D721Med (cell line): Measurements from ENCODE around the gene ARG1.
"Not testable (repeated sequence)": the region's sequence is repeated elsewhere in the genome, so short reads cannot be mapped to it uniquely, and the experiment has no call there.

Experiments used
- DNase-seq: peaks from one replicate; pipeline ENCODE4 v3.0.0; 2011; ENCODE audit warnings: low spot score; ENCODE audit not compliant: insufficient read length
- FAIRE-seq: peaks from 2 replicates; lab custom pipeline; 2011; peaks lifted over from hg19 to GRCh38; lab: Jason Lieb, UNC
- TF ChIP-seq, protein P1 (sequence below): IDR thresholded peaks from 2 replicates; pipeline ENCODE4 v1.5.1; 2012; ENCODE audit warnings: mild to moderate bottlenecking, control low read depth; ENCODE audit not compliant: insufficient read depth; ENCODE audit errors: missing control alignments

The ARG1 gene

DNA sequence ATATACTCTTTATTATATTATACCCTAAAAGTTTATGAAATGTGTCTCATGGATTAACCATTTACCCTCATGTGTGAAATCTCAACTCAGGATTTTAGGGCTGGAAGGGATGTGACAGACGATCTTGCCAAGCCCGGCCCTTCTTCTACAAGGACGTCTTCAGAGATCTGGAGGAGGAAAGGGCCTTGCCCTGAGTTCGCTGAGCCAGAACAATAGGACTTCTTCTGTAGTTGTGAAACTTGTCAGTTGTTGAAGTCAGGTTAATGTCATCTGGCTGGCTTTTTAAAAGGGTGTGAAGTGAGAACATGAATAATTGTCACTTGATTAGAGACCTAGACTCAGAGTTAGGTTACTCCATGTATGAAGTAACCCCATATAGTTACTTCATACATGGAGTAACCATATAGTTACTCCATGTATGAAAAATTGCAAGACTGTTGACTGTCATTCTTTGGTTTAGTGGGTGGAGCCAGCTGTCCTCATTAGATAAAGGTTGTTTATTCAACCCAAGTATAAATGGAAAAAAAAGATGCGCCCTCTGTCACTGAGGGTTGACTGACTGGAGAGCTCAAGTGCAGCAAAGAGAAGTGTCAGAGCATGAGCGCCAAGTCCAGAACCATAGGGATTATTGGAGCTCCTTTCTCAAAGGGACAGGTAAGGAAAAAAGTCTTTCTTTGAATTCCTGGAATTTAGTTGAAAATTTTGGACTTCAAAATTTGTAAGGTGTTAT lies at the start of gene ARG1:
Gene ARG1 (plus strand): TSS at position 541 of the 730 bp plus-strand sequence. CDS start 57 bp downstream, at position 598.
- DNase-seq: no peak
- FAIRE-seq: no peak
- TF ChIP-seq, protein P1, sequence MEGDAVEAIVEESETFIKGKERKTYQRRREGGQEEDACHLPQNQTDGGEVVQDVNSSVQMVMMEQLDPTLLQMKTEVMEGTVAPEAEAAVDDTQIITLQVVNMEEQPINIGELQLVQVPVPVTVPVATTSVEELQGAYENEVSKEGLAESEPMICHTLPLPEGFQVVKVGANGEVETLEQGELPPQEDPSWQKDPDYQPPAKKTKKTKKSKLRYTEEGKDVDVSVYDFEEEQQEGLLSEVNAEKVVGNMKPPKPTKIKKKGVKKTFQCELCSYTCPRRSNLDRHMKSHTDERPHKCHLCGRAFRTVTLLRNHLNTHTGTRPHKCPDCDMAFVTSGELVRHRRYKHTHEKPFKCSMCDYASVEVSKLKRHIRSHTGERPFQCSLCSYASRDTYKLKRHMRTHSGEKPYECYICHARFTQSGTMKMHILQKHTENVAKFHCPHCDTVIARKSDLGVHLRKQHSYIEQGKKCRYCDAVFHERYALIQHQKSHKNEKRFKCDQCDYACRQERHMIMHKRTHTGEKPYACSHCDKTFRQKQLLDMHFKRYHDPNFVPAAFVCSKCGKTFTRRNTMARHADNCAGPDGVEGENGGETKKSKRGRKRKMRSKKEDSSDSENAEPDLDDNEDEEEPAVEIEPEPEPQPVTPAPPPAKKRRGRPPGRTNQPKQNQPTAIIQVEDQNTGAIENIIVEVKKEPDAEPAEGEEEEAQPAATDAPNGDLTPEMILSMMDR: no peak

DNA sequence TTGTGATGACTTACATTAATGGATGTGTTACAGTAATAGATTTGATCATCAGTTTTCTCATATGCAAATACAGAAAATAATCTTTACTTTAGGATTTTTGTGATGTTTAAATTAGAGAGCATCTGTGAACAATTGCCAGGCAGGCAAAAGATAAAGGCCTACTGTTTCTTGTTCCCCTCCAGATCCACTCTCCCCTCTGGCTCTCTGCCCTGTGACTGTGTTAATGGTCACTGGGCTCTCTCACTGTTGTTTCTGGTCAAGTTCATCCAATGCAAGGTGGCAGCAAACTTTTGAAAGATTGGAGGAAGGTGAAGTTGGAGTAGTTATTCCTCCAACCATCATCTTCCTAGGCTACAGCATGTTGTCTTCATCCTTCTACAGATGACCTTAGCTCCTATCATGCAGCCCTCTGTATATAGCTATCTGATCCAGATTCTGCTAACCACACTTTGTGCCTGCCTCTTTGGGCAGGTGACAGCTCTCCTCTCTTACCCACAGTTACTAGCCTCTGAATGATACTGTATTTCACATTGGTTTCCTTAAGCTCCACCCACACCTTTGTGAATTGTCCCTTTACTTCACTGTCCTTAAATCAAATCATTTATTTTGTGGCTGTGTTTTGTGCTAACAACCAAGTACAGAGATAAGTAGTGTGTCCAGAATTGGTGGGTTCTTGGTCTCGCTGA lies 48.9 kb upstream of the ARG1 start:
- FAIRE-seq: no peak
- DNase-seq: no peak

DNA sequence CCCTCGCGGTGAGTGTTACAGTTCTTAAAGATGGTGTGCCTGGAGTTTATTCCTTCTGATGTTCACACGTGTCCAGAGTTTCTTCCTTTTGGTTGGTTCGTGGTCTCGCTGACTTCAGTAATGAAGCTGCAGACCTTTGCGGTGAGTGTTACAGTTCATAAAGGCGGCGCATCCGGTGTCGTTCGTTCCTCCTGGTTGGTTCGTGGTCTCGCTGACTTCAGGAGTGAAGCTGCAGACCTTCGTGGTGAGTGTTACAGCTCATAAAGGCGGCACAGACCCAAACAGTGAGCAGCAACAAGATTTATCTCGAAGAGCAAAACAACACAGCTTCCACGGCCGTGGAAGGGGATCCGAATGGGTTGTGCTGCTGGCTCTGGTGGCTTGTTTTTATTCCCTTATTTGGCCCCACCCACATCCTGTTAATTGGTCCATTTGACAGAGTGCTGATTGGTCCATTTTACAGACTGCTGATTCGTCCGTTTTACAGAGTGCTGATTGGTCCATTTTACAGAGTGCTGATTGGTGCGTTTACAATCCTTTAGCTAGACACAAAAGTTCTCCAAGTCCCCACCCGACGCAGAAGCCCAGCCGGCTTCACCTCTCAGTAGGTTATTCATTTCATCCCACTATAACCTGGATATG lies 48.2 kb upstream of the ARG1 start:
- FAIRE-seq: no peak
- TF ChIP-seq, protein P1: no peak
- no peak for DNase-seq

More for the DNA sequence above, 48.9 kb upstream of the ARG1 start:
- TF ChIP-seq, protein P1: no peak

DNA sequence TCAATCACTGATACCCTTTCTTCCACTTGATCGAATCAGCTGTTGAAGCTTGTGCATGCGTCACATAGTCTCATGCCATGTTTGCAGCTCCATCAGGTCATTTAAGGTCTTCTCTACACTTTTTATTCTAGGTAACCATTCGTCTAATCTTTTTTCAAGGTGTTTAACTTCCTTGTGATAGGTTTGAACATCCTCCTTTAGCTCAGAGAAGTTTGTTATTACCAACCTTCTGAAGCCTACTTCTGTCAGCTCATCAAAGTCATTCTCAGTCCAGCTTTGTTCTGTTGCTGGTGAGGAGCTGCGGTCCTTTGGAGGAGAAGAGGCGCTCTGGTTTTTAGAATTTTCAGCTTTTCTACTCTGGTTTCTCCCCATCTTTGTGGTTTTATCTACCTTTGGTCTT lies 42.1 kb upstream of the ARG1 start:
- not testable (repeated sequence) for FAIRE-seq, DNase-seq

DNA sequence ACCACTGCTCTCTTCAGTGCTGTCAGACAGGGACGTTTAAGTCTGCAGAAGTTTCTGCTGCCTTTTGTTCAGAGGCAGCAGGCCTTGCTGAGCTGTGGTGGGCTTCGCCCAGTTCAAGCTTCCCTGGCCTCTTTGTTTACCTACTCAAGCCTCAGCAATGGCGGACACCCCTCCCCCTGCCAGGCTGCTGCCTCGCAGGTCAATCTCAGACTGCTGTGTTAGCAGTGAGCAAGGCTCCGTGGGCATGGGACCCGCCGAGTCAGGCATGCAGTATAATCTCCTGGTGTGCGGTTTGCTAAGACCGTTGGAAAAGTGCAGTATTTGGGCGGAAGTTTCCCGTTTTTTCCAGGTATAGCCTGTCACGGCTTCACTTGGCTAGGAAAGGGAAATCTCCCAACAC lies 41.3 kb upstream of the ARG1 start:
- not testable (repeated sequence) for FAIRE-seq, DNase-seq

DNA sequence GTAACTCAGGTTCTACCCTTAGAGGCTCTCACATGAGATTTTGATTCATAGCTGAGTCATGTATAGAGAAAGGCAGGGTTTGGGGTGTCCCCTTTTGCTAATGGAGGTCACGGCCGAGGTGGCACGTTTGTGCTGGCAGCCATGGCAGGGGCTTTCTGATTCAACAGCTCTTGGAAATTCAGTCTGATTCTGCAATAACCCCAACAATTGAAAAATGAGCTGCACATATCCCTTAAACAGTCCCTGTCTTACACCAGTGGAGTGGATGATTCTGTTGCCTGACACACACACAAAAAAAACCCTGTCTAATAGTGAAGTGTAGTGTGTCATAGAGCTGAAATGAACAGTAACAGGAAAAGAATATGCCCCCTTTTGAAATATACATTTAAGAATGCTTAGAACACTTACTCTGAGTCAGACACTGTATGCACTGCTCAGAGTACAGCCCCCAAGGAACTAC lies 40.4 kb upstream of the ARG1 start:
- DNase-seq (no peak), FAIRE-seq (no peak)

DNA sequence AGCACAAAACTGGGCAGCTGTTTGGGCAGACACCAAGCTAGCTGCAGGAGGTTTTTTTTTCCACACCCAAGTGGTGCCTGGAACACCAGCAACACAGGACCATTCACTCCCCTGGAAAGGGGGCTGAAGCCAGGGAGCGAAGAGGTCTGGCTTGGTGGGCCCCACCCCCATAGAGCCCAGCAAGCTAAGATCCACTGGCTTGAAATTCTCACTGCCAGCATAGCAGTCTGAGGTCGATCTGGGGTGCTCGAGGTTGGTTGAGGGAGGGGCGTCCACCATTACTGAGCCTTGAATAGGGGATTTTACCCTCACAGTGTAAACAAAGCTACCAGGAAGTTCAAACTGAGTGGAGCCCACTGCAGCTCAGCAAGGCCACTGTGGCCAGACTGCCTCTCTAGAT lies 34.4 kb upstream of the ARG1 start:
- FAIRE-seq, DNase-seq: not testable (repeated sequence)

More for the DNA sequence above, 40.4 kb upstream of the ARG1 start:
- TF ChIP-seq, protein P1: no peak

DNA sequence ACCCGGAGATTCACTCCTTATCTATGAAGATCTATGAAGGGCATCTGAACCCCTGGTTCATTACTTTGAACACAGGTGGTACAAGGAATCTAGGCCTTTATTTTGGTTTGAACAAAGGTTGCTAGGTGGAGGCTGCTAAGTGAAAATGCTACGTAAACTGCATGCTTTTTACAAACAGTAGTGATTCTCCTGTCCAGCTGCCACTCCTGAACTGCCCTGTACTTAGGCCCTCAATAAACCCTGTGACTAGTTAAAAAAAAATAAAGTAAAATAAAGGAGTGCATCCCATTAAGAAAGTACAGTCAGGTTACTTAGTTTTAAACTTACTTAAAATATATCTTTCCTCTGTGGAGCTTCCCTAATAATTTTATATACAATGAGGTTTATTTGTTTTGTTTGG lies 27.7 kb upstream of the ARG1 start:
- TF ChIP-seq, protein P1: no peak
- no peak for FAIRE-seq
- no peak for DNase-seq
